ENCODE measurements around the gene RNASE12.

- TF ChIP-seq CTCF (IDR thresholded peaks at IDR 0.05; ENCODE audit: poor library complexity) = no peak
- TF ChIP-seq EZH2 (IDR thresholded peaks at IDR 0.05; ENCODE audit: borderline replicate concordance) = no peak
Observed at GRCh38 chr14:20592574-20592973, 1.4 kb upstream of the RNASE12 start.

Data from hepatocyte (in vitro differentiated cells).